ENCODE results near the gene SMIM10.

DNA sequence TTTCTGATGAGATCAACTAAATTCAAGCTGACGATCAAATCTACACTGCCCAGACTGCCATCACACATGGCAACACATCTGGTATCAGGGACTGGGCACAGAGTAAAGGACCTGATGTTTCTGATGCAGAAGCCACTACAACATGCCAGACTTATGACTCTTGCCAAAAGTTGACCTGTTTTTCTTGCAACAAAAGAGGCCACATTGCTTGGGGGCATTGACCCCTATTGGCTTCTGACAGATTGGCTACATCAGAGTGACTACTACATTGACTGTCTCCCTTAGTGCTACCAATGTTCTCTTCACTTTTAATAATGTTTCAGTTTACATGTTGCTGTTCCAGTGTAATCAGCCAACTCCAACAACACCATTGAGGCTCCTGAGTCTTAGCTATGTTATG, 15.3 kb upstream of the SMIM10 start:
- no peak for TF ChIP-seq EZH2 (IDR thresholded peaks at IDR 0.05; ENCODE audit: low read length, missing control alignments)
- TF ChIP-seq CTCF (conservative IDR thresholded peaks at IDR 0.05 in 1 of 2, IDR thresholded peaks at IDR 0.05 in 1 of 2; ENCODE audit: low read depth in 1 of 2, low read length in 2 of 2) = no peak
